DMS153 treated with DMSO at 0.1 percent for 48 hours (cell line): Measurements from ENCODE around the gene BAK1.
A peak's percentile ranks its signal among the peaks of the same experiment; 100 is the strongest.
"Not testable (repeated sequence)": the region's sequence is repeated elsewhere in the genome, so short reads cannot be mapped to it uniquely, and the experiment has no call there.

Experiments
- DNase-seq: peaks from one replicate; lab custom pipeline; 2025; ENCODE audit not compliant: unreplicated experiment; lab: John Stamatoyannopoulos, UW

The BAK1 gene

GRCh38 chr6:33609019-33609418 is 28.9 kb upstream of the BAK1 start:
- no peak for DNase-seq

GRCh38 chr6:33607784-33608161 is 27.7 kb upstream of the BAK1 start:
- no peak for DNase-seq

GRCh38 chr6:33607126-33607783 is 27.2 kb upstream of the BAK1 start:
- no peak for DNase-seq

DNA sequence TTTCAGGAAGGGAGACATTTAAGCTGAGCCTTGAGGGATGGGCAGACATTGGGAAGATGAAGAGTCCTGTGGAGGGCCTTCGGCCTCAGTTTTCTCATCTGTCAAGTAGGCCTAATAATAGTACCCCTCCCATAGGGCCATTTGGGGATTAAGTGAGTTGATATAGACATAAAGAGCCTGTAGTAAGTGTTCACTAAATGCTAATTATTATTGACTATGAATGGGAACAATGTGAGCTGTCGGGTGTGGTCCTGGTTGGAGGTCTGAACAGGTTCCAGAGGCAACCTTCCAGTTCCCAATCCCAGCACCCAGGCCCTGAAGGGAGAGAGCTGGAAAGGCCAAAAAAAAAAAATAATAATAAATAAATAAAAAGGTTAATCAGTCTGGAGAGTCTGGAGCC is 26.6 kb upstream of the BAK1 start:
- DNase-seq = no peak

DNA sequence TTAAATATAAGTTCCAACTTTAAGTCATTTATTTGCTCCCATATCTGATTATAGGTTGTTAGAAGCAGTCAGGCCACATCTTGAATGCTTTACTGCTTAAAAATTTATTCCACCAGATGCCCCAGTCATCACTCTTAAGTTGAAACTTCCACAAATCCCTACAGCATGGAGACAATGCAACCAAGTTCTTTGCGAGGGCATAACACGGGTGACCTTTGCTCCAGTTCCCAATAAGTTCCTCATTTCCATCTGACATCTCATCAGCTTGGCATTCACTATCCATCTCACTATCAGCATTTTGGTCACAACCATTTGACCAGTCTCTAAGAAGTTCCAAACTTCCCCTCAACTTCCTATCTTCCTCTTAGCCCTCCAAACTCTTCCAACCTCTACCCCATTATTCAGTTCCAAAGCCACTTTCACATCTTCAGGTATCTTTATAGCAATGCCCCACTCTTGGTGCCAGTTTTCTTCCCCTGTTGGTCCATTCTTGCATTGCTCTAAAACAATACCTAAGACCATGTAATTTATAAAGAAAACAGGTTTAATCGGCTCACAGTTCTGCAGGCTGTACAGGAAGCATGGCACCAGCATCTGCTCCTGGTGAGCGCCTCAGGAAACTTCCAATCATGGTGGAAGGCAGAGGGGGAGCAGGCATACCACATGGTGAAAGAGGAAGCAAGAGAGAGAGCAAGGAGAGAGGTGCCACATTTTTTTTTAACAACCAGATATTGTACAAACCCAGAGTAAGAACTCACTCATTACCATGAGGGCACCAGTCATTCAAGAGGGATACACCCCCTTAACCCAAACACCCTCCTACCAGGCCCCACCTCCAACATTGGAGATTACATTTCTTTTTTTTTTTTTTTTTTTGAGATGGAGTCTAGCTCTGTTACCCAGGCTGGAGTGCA is 25.1 kb upstream of the BAK1 start:
- DNase-seq = no peak

DNA sequence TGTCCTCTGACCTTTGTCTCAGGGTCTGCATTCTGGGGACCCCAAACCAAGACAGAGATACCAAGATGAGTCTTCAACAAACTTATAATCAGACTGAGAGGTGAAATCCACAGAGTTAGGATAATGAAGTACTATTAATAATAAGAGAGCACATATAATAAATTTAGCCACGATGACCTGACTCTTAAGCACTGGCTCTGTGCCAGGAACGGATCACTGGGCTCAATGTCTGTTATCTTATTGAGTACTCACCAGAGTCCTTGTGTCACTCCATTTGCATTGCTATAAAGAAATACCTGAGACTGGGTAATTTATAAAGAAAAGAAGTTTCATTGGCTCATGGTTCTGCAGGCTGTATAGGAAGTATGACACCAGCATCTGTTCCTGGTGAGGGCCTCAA is 22.1 kb upstream of the BAK1 start:
- DNase-seq = no peak

GRCh38 chr6:33600761-33601160 is 20.7 kb upstream of the BAK1 start:
- DNase-seq = no peak

GRCh38 chr6:33599413-33599938 is 19.4 kb upstream of the BAK1 start:
- no peak for DNase-seq

GRCh38 chr6:33597551-33598322 is 17.7 kb upstream of the BAK1 start:
- DNase-seq = no peak

DNA sequence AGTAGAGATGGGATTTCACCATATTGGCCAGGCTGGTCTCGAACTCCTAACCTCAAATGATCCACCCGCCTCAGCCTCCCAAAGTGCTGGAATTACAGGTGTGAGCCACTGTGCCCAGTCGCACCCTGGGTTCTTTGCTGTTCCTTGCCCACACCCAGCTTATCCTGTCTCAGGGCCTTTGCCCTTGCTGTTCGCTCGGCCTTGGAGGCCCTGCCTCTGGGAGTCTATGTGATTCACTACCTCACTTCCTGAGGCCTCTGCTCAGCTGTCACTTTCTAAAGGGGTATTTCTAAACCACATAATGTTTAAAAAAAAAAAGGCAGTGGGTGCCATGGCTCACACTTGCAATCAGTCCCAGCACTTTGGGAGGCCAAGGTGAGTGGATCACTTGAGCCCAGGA is 16.8 kb upstream of the BAK1 start:
- DNase-seq = not testable (repeated sequence)

GRCh38 chr6:33595001-33595846 is 15.1 kb upstream of the BAK1 start:
- no peak for DNase-seq

DNA sequence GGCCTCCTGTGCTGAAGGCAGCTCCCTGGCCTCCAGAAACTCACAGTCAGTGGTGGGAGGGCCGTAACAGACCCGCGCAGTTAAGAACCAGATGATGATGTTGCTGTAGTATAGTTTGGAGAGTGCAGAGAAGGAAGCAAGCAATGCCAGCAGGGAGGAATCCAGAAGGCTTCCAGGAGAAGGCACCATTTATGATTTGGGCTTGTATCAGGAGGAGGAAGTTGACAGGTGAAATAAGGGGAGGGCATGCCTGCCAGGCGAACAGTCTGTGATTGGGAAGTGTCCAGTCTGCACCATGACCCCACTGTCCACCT is 13.3 kb upstream of the BAK1 start:
- DNase-seq = no peak

- no peak for DNase-seq
Observed at GRCh38 chr6:33592595-33593413, 12.7 kb upstream of the BAK1 start.

DNA sequence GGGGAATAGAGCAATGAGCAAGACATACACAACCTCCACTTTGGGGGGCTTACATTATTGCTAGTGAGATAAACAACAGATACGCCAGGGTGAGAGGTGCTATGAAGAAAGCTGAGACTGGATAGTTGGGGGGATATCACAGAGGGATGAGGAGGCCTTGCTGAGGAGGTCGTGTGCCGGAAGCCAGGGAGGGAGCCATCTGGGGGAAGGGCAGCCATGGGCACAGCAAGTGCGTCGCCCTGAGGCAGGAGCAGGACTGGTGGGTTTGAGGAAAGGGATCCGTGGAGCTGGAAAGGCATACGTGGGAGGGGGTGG is 12.2 kb upstream of the BAK1 start:
- DNase-seq = no peak

GRCh38 chr6:33591424-33592032 is 11.5 kb upstream of the BAK1 start:
- DNase-seq = no peak

DNA sequence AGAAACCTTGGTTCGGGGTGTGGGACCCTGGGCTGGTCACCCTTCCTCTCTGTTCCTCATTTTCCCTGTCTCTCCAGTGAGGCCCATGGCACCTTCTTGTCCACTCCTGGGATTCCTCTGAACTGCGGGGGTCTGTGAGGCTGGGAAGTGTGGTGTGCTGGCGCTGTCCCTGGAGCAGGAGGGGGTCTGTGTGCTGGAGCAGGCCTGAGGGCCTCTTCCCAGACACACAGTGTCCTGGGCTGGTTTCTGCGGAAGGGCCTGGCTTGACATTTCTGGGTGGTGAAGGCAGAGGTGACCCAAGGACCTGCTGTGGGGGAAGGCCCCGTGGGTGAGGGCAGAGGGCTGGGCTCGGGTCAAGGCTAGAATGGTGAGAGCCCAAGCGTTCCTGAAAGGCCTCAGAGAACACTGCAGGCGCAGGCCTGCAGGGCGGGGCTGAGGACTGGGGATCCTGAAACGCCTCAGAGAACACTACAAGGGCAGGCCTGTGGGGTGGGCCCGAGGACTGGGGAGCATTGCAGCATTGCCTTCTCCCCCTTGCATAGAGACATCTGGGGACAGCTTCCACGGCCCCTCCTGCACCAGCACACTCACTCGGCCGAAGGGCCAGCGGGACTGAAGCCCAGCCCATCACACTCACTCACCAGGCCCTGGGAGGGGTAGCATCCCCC is 10.6 kb upstream of the BAK1 start:
- no peak for DNase-seq

GRCh38 chr6:33589731-33590530 is 9.9 kb upstream of the BAK1 start:
- peak; percentile 35 for DNase-seq

GRCh38 chr6:33589392-33589730 is 9.3 kb upstream of the BAK1 start:
- DNase-seq = no peak
